GM19238 (cell line): ENCODE measurements around the gene PHETA2.
"Not testable (repeated sequence)": the region's sequence is repeated elsewhere in the genome, so short reads cannot be mapped to it uniquely, and the experiment has no call there.

Source experiments
- DNase-seq: peaks from one replicate; pipeline ENCODE4 v3.0.0; 2011; ENCODE audit warnings: low spot score; ENCODE audit not compliant: insufficient read length

Gene PHETA2

GRCh38 chr22:42069801-42070516 lies 4.1 kb upstream of the PHETA2 start:
- peak; percentile 37 for DNase-seq

GRCh38 chr22:42070517-42071422 lies 3.3 kb upstream of the PHETA2 start, which contains the start of gene NAGA:
TSS of gene NAGA (minus strand) at chr22:42070812. CDS start at chr22:42070297, 515 bp downstream.
- DNase-seq = peak; percentile 99

- DNase-seq = not testable (repeated sequence)
Observed at GRCh38 chr22:42071508-42071907, 2.5 kb upstream of the PHETA2 start.

- no peak for DNase-seq
Observed at GRCh38 chr22:42072606-42073330, 1.3 kb upstream of the PHETA2 start.

GRCh38 chr22:42073621-42074041 lies 417 bp upstream of the PHETA2 start:
- DNase-seq = no peak

- no peak for DNase-seq
Observed at GRCh38 chr22:42074846-42075676, 1.0 kb downstream of the PHETA2 start.

GRCh38 chr22:42076764-42077485 lies 2.9 kb downstream of the PHETA2 start:
- DNase-seq = no peak

GRCh38 chr22:42077486-42078125 lies 3.6 kb downstream of the PHETA2 start:
- no peak for DNase-seq

- DNase-seq = no peak
Observed at GRCh38 chr22:42078469-42079318, 4.6 kb downstream of the PHETA2 start.

- DNase-seq = peak; percentile 98
Observed at GRCh38 chr22:42079319-42080251, 5.5 kb downstream of the PHETA2 start, which contains the start of gene SMDT1. TSS of gene SMDT1 (plus strand) at chr22:42079700. CDS start at chr22:42079769, 69 bp downstream.

- DNase-seq = no peak
Observed at GRCh38 chr22:42080287-42080686, 6.2 kb downstream of the PHETA2 start.

- no peak for DNase-seq
Observed at GRCh38 chr22:42083119-42083518, 9.1 kb downstream of the PHETA2 start.

- DNase-seq = no peak
Observed at GRCh38 chr22:42084874-42085273, 10.8 kb downstream of the PHETA2 start.

GRCh38 chr22:42086051-42086450 lies 12.0 kb downstream of the PHETA2 start:
- DNase-seq = no peak

GRCh38 chr22:42090596-42091454 lies 16.8 kb downstream of the PHETA2 start, which contains the start of gene NDUFA6:
TSS of gene NDUFA6 (minus strand) at chr22:42090772. CDS start at chr22:42090744, 28 bp downstream.
- peak; percentile 94 for DNase-seq

GRCh38 chr22:42091455-42091782 lies 17.4 kb downstream of the PHETA2 start:
- no peak for DNase-seq
